Measurements from ENCODE around the gene GTF2F1.
"Not testable (repeated sequence)": the region's sequence is repeated elsewhere in the genome, so short reads cannot be mapped to it uniquely, and the experiment has no call there.

Gene GTF2F1

DNA sequence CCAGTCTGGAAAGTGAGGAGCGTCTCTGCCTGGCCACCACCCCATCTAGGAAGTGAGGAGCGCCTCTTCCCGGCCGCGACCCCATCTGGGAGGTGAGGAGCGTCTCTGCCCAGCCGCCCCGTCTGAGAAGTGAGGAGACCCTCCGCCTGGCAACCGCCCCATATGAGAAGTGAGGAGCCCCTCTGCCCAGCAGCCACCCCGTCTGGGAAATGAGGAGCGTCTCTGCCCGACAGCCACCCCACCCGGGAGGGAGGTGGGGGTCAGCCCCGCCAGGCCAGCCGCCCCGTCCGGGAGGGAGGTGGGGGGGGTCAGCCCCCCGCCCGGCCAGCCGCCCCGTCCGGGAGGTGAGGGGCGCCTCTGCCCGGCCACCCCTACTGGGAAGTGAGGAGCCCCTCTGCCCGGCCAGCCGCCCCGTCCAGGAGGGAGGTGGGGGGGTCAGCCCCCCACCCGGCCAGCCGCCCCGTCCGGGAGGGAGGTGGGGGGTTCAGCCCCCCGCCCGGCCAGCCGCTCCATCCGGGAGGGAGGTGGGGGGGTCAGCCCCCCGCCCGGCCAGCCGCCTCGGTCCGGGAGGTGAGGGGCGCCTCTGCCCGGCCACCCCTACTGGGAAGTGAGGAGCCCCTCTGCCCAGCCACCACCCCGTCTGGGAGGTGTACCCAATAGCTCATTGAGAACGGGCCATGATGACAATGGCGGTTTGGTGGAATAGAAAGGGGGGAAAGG lies 37.5 kb downstream of the GTF2F1 start:
- DNase-seq, result not testable (repeated sequence)

DNA sequence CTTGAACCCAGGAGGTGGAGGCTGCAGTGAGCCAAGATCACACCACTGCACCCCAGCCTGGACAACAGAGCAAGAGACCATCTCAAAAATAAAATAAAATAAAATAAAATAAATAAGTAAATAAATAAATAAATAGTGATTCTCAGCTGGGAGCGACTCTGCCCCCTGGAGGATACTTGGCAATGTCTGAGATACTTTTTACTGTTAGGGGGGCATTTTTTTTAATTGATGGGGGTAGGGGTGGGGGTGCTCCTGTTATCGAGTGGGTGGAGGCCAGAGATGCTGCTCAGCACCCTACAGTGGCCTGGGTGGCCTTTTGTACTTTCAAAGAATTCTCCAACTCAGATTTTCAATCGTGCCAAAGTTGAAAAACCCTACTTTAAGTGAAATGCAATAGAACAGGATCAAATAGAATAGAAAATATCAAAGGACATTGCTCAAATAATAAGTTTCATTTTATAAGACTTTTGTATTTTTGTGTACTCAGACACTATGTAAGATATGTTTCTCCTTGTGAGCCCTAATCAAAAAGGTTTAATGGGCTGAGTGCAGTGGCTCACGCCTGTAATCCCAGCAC lies 38.8 kb downstream of the GTF2F1 start:
- no peak for DNase-seq

GRCh38 chr19:6352381-6353165 lies 40.4 kb downstream of the GTF2F1 start:
- DNase-seq, result no peak

- DNase-seq, result no peak
These were observed 42.3 kb downstream of the GTF2F1 start for GRCh38 chr19:6350688-6351087.

DNA sequence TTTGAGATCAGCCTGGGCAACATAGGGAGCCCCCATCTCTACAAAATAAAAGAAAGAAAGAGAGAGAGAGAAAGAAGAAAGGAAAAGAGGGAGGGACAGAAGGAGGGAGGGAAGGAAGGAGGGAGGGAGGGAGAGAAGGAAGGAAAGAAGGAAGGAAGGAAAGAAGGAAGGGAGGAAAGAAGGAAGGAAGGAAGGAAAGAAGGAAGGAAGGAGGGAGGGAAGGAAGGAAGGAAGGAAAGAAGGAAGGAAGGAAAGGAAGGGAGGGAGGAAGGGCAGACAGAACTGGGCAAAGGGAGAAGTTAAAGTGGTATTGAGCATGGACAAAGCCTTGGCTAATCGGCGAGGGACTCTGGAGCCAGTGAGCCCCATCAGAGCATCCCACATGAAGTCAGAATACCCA lies 43.7 kb downstream of the GTF2F1 start:
- not testable (repeated sequence) for DNase-seq

GRCh38 chr19:6343462-6343861 lies 49.5 kb downstream of the GTF2F1 start:
- DNase-seq, result no peak

- DNase-seq, result peak in 1 of 2 experiments; percentile 68
These were observed 52.3 kb downstream of the GTF2F1 start for GRCh38 chr19:6340493-6341201.

GRCh38 chr19:6334490-6335285 lies 58.3 kb downstream of the GTF2F1 start:
- no peak for DNase-seq

DNA sequence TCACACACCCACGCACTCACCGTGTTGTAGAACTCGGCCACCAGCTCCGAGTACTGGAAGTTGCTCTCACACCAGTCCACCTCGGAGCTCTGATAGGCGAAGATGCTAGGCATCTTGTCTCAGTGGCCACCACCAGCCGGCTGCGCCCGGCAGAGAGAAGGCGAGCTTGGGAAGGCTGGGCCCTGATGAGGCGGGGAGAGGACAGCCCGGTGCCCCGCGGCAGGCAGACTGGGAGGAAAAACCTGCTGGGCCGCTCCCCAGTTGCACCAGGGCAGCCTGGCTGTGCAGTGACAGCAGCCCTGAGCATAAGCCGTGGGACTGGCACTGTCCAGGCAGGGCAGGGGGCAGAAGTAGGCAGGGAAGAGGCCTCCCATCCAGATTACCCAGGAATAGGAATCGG lies 59.5 kb downstream of the GTF2F1 start, which contains the start of gene ACER1:
Gene ACER1, minus strand, starts transcription at position 174 of the 400 bp plus-strand sequence. Its CDS starts 61 bp downstream, at position 113.
- no peak for DNase-seq

Measured in NCI-H446 (cell line).